HFFc6 (cell line): ENCODE data around the gene HSPA1L. TPM values are rescaled to one million over a fixed set of nuclear protein-coding genes. Genes with fewer than 3 reads are reported as not detected.
"Not testable (repeated sequence)": the region's sequence is repeated elsewhere in the genome, so short reads cannot be mapped to it uniquely, and the experiment has no call there.

ENCODE experiments used
- DNase-seq: peaks from one replicate; pipeline ENCODE4 v3.0.0-alpha.2; 2018
- H3K27ac Mint-ChIP-seq: 2 replicates; pipeline ENCODE4 v1.8.0; 2020; ENCODE audit warnings: mild to moderate bottlenecking, mixed read lengths
- H3K27me3 Mint-ChIP-seq: 2 replicates; pipeline ENCODE4 v1.8.0; 2021; ENCODE audit warnings: mild to moderate bottlenecking, moderate library complexity, mixed read lengths; ENCODE audit not compliant: insufficient read depth
- H3K36me3 Mint-ChIP-seq: 2 replicates; pipeline ENCODE4 v1.8.0; 2021; ENCODE audit warnings: low read depth, mixed read lengths
- H3K4me1 Mint-ChIP-seq: 2 replicates; pipeline ENCODE4 v1.8.0; 2020; ENCODE audit warnings: low read depth, mixed read lengths
- H3K4me3 Mint-ChIP-seq: 2 replicates; pipeline ENCODE4 v1.8.0; 2020; ENCODE audit warnings: mild to moderate bottlenecking, moderate library complexity, mixed read lengths
- H3K9me3 Mint-ChIP-seq: 2 replicates; pipeline ENCODE4 v1.8.0; 2020; ENCODE audit warnings: mild to moderate bottlenecking, mixed read lengths
- CTCF ChIP-seq: fragments of 200-600 bp; sonication (generic); IDR thresholded peaks from 2 replicates; pipeline ENCODE4 v1.5.0; 2021; ENCODE audit warnings: antibody characterized with exemption, mild to moderate bottlenecking
- total RNA-seq, 6 experiments: library from RNA; stranded (reverse); fragmentation: NEBNext Ultra II Directional; extraction: Animal tissue kit (Norgen Biotek cat#: 25700); gene quantifications; 2 replicates in 1 of 6; 3 replicates in 5 of 6; pipeline ENCODE4 v1.2.3, GENCODE V29; 2021

HSPA1L gene
- total RNA-seq, 6 experiments from 2014 or later, result 1.2 to 1.9 (median 1.6) TPM

- H3K36me3 Mint-ChIP-seq, result peaks cover 31% of the 10 kb centered on the region
These were observed 20.7 kb downstream of the HSPA1L start for GRCh38 chr6:31794294-31794865.

GRCh38 chr6:31793927-31794245 lies 21.2 kb downstream of the HSPA1L start:
- not testable (repeated sequence) for H3K27me3 Mint-ChIP-seq, H3K9me3 Mint-ChIP-seq, DNase-seq
- peak overlapping the region; percentile 99 for H3K27ac Mint-ChIP-seq
- H3K4me3 Mint-ChIP-seq, result peak overlapping the region; percentile 86
- H3K36me3 Mint-ChIP-seq, result peaks cover 31% of the 10 kb centered on the region
- H3K4me1 Mint-ChIP-seq, result peaks cover 38% of the 10 kb centered on the region

More at GRCh38 chr6:31794294-31794865, 20.7 kb downstream of the HSPA1L start:
- Mint-ChIP-seq H3K4me1 (peaks cover 38% of the 10 kb centered on the region), H3K27me3 (peaks cover 5% of the 10 kb centered on the region; the same call in 1 of the 2 replicates), H3K9me3 (no peaks in the 10 kb centered on the region), H3K4me3 (peak overlapping the region; percentile 86), H3K27ac (peak overlapping the region; percentile 99)
- no peak for TF ChIP-seq CTCF
- peak; percentile 41 for DNase-seq

- Mint-ChIP-seq H3K9me3 (no peaks in the 10 kb centered on the region), H3K4me3 (peak overlapping the region; percentile 86), H3K27ac (peak overlapping the region; percentile 99), H3K36me3 (peaks cover 31% of the 10 kb centered on the region), H3K4me1 (peaks cover 38% of the 10 kb centered on the region), H3K27me3 (peaks cover 5% of the 10 kb centered on the region; the same call in 1 of the 2 replicates)
- no peak for TF ChIP-seq CTCF
- DNase-seq, result peak; percentile 67
These were observed 22.3 kb downstream of the HSPA1L start for GRCh38 chr6:31792761-31793171.

DNA sequence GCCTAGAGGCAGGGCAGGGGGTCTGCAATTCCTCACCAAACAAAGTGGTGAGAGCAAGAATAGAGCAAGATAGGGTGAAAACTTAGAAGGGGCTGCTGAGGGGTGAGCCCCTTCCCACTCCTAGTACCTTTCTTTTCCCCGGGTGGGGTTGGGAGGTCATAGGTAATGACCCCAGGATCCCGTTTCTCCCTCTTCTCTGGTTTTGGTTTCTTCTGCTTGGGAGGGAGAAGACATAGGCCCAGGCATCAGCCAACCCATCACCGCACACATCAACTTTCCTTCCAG lies 23.1 kb downstream of the HSPA1L start:
- DNase-seq, result no peak
- H3K27me3 Mint-ChIP-seq, result peaks cover 5% of the 10 kb centered on the region; the same call in 1 of the 2 replicates
- peaks cover 31% of the 10 kb centered on the region for H3K36me3 Mint-ChIP-seq
- no peaks in the 10 kb centered on the region for H3K9me3 Mint-ChIP-seq
- peaks cover 38% of the 10 kb centered on the region for H3K4me1 Mint-ChIP-seq
- H3K4me3 Mint-ChIP-seq, result no peak overlapping the region
- H3K27ac Mint-ChIP-seq, result peak overlapping the region; percentile 76; the same call in 1 of the 2 replicates
- no peak for TF ChIP-seq CTCF

DNA sequence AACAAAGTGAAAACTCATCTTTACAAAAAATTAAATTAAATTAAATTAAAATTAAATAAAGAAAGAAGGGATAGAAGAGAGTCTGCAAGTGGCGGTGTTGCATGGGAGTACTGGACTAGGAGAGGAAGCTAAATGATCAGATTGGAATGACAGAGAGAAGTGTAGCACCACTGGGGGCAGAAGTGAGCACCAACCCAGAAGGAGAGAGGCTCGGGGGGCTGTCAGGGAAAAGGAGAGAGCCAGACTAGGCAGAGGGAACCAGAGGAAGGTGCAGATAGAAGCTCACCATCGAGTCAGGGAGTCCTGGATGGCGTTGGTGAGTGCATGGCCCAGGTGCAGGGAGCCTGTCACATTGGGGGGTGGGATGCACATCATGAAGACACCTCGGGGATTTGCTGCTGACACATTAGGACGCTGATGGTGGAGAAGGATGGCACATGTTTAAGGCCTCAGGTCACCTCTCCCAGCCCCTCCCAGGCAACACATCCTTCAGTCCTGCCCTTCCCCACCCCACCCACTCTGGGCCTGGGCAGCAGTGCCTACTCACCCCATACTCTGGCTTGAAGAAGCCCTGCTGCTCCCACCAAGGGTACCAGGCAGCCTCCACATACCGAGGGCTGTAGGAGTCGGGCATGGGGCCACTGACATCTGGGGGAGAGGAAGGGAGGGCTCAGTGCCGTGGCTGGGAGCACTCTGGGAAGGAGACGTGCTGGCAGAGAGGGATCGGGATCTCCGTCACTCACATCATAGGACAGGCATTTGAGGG lies 23.6 kb downstream of the HSPA1L start:
- DNase-seq, result peak; percentile 23
- H3K27ac Mint-ChIP-seq, result peak overlapping the region; percentile 76
- H3K4me3 Mint-ChIP-seq, result no peak overlapping the region; the same call in 1 of the 2 replicates
- H3K36me3 Mint-ChIP-seq, result peaks cover 31% of the 10 kb centered on the region
- peaks cover 5% of the 10 kb centered on the region; the same call in 1 of the 2 replicates for H3K27me3 Mint-ChIP-seq
- no peaks in the 10 kb centered on the region for H3K9me3 Mint-ChIP-seq
- peak; percentile 79 for TF ChIP-seq CTCF
- peaks cover 38% of the 10 kb centered on the region for H3K4me1 Mint-ChIP-seq

DNA sequence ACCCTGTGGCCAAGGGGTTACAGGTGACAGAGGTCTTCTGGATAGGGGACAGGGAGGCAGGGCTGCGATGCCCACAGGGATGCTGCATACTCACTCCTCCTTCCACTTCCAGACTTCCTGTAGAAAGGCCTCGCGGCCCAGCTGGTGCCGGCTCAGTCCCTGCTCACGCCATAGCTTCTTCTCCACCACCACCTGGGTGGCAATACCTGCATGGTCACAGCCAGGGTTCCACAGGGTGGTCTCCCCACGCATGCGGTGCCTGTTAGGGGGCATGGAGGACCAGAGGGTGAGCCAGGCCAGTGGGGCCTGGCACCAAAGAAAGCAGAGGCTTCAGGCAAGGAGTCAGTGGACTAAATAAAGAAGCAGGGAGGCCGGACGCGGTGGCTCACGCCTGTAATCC lies 29.6 kb downstream of the HSPA1L start:
- Mint-ChIP-seq H3K4me1 (peaks cover under 1% of the 10 kb centered on the region; the same call in 1 of the 2 replicates), H3K4me3 (no peak overlapping the region)

More for the DNA sequence above, 29.6 kb downstream of the HSPA1L start:
- no peak for TF ChIP-seq CTCF
- no peak for DNase-seq
- Mint-ChIP-seq H3K27ac (no peak overlapping the region), H3K36me3 (peaks cover 15% of the 10 kb centered on the region), H3K9me3 (no peaks in the 10 kb centered on the region), H3K27me3 (no peaks in the 10 kb centered on the region)
